Memory B cell (primary cell): ENCODE data around the gene HOXD3.

Experiments
- ATAC-seq: fragments of 150-1000 bp; cut with Tn5 transposase; 2 replicates; pipeline ENCODE4 v1.10.0; 2021; ENCODE audit warnings: low read depth, mild to moderate bottlenecking, moderate library complexity
- DNase-seq, 2 donors: peaks; one replicate each; pipeline ENCODE4 v3.0.0; 2022; ENCODE audit warnings: low spot score in 2 of 2
- H3K27ac Mint-ChIP-seq: one replicate; pipeline ENCODE4 v1.8.0; 2022; ENCODE audit warnings: mild to moderate bottlenecking, moderate library complexity, mixed read lengths
- H3K27me3 Mint-ChIP-seq: one replicate; pipeline ENCODE4 v1.8.0; 2022; ENCODE audit warnings: mixed read lengths
- H3K36me3 Mint-ChIP-seq: one replicate; pipeline ENCODE4 v1.8.0; 2022; ENCODE audit warnings: mild to moderate bottlenecking, mixed read lengths
- H3K4me1 Mint-ChIP-seq: one replicate; pipeline ENCODE4 v1.8.0; 2022; ENCODE audit warnings: mixed read lengths
- H3K4me3 Mint-ChIP-seq: one replicate; pipeline ENCODE4 v1.8.0; 2022; ENCODE audit warnings: mild to moderate bottlenecking, moderate library complexity, mixed read lengths
- H3K9me3 Mint-ChIP-seq: one replicate; pipeline ENCODE4 v1.8.0; 2022; ENCODE audit warnings: mixed read lengths

HOXD3 gene

GRCh38 chr2:176156807-176157498 lies at the start of gene HOXD3:
HOXD3 (plus strand) TSS chr2:176157307; CDS start chr2:176169115, 11,808 bp downstream.
- peaks cover 21% of the 10 kb centered on the region for H3K27me3 Mint-ChIP-seq
- ATAC-seq (no peak), DNase-seq (peak in 1 of 2 donors; percentile 7)
- peak within 1 kb of the TSS; percentile 48 for H3K4me3 Mint-ChIP-seq
- H3K27ac Mint-ChIP-seq: no peak within 1 kb of the TSS
- peaks cover 2% of the 10 kb centered on the region for H3K36me3 Mint-ChIP-seq
- H3K9me3 Mint-ChIP-seq: peaks cover 4% of the 10 kb centered on the region
- H3K4me1 Mint-ChIP-seq: peaks cover 5% of the 10 kb centered on the region

GRCh38 chr2:176107731-176108181 lies 49.4 kb upstream of the HOXD3 start:
- no peak overlapping the region for H3K27ac Mint-ChIP-seq

GRCh38 chr2:176109192-176109901 lies 47.8 kb upstream of the HOXD3 start:
- peaks cover 11% of the 10 kb centered on the region for H3K4me1 Mint-ChIP-seq
- H3K4me3 Mint-ChIP-seq: no peak overlapping the region
- peaks cover 4% of the 10 kb centered on the region for H3K36me3 Mint-ChIP-seq
- peaks cover 5% of the 10 kb centered on the region for H3K9me3 Mint-ChIP-seq
- DNase-seq (no peak), ATAC-seq (no peak)
- peaks cover 27% of the 10 kb centered on the region for H3K27me3 Mint-ChIP-seq
- H3K27ac Mint-ChIP-seq: peak overlapping the region; percentile 65

More at GRCh38 chr2:176107731-176108181, 49.4 kb upstream of the HOXD3 start:
- DNase-seq (no peak), ATAC-seq (no peak)
- peaks cover 27% of the 10 kb centered on the region for H3K27me3 Mint-ChIP-seq
- H3K4me1 Mint-ChIP-seq: peaks cover 11% of the 10 kb centered on the region
- H3K36me3 Mint-ChIP-seq: peaks cover 4% of the 10 kb centered on the region
- H3K9me3 Mint-ChIP-seq: peaks cover 5% of the 10 kb centered on the region
- H3K4me3 Mint-ChIP-seq: no peak overlapping the region

- peaks cover 4% of the 10 kb centered on the region for H3K36me3 Mint-ChIP-seq
- peaks cover 5% of the 10 kb centered on the region for H3K9me3 Mint-ChIP-seq
- H3K4me3 Mint-ChIP-seq: no peak overlapping the region
- peaks cover 25% of the 10 kb centered on the region for H3K27me3 Mint-ChIP-seq
- H3K27ac Mint-ChIP-seq: no peak overlapping the region
- ATAC-seq: no peak
- peaks cover 10% of the 10 kb centered on the region for H3K4me1 Mint-ChIP-seq
- no peak for DNase-seq
Measured at GRCh38 chr2:176109946-176110345, 47.2 kb upstream of the HOXD3 start.

- peaks cover 19% of the 10 kb centered on the region for H3K27me3 Mint-ChIP-seq
- no peak overlapping the region for H3K27ac Mint-ChIP-seq
- no peak for DNase-seq
- H3K9me3 Mint-ChIP-seq: peaks cover 5% of the 10 kb centered on the region
- peaks cover 4% of the 10 kb centered on the region for H3K36me3 Mint-ChIP-seq
- no peak overlapping the region for H3K4me3 Mint-ChIP-seq
- no peak for ATAC-seq
- H3K4me1 Mint-ChIP-seq: peaks cover 6% of the 10 kb centered on the region
Measured at GRCh38 chr2:176110415-176111308, 46.4 kb upstream of the HOXD3 start.

GRCh38 chr2:176111309-176111663 lies 45.8 kb upstream of the HOXD3 start:
- DNase-seq: no peak

GRCh38 chr2:176111846-176112374 lies 45.2 kb upstream of the HOXD3 start:
- no peaks in the 10 kb centered on the region for H3K36me3 Mint-ChIP-seq
- H3K27ac Mint-ChIP-seq: no peak overlapping the region
- H3K27me3 Mint-ChIP-seq: peaks cover 21% of the 10 kb centered on the region
- H3K4me1 Mint-ChIP-seq: peaks cover 2% of the 10 kb centered on the region
- no peak overlapping the region for H3K4me3 Mint-ChIP-seq
- DNase-seq: no peak
- ATAC-seq: no peak
- peaks cover 1% of the 10 kb centered on the region for H3K9me3 Mint-ChIP-seq

More at GRCh38 chr2:176111309-176111663, 45.8 kb upstream of the HOXD3 start:
- ATAC-seq: no peak
- H3K4me3 Mint-ChIP-seq: no peak overlapping the region
- H3K27me3 Mint-ChIP-seq: peaks cover 17% of the 10 kb centered on the region
- H3K4me1 Mint-ChIP-seq: peaks cover 3% of the 10 kb centered on the region
- H3K36me3 Mint-ChIP-seq: peaks cover 1% of the 10 kb centered on the region
- peaks cover 2% of the 10 kb centered on the region for H3K9me3 Mint-ChIP-seq
- H3K27ac Mint-ChIP-seq: no peak overlapping the region

GRCh38 chr2:176112375-176113302 lies 44.5 kb upstream of the HOXD3 start:
- peaks cover 24% of the 10 kb centered on the region for H3K27me3 Mint-ChIP-seq
- H3K27ac Mint-ChIP-seq: no peak overlapping the region
- peaks cover 2% of the 10 kb centered on the region for H3K4me1 Mint-ChIP-seq

GRCh38 chr2:176114120-176114929 lies 42.8 kb upstream of the HOXD3 start:
- ATAC-seq (no peak), DNase-seq (no peak)
- Mint-ChIP-seq H3K27ac (no peak overlapping the region), H3K36me3 (no peaks in the 10 kb centered on the region), H3K27me3 (peaks cover 32% of the 10 kb centered on the region), H3K4me1 (peaks cover 6% of the 10 kb centered on the region), H3K9me3 (peaks cover 1% of the 10 kb centered on the region), H3K4me3 (no peak overlapping the region)

More at GRCh38 chr2:176112375-176113302, 44.5 kb upstream of the HOXD3 start:
- Mint-ChIP-seq H3K4me3 (no peak overlapping the region), H3K36me3 (no peaks in the 10 kb centered on the region), H3K9me3 (peaks cover 1% of the 10 kb centered on the region)
- DNase-seq (no peak), ATAC-seq (no peak)

- Mint-ChIP-seq H3K27ac (no peak overlapping the region), H3K36me3 (no peaks in the 10 kb centered on the region), H3K9me3 (no peaks in the 10 kb centered on the region), H3K4me3 (no peak overlapping the region), H3K4me1 (peaks cover 6% of the 10 kb centered on the region), H3K27me3 (peaks cover 33% of the 10 kb centered on the region)
- no peak for ATAC-seq
- DNase-seq: no peak
Measured at GRCh38 chr2:176114930-176115625, 42.0 kb upstream of the HOXD3 start.

- H3K4me1 Mint-ChIP-seq: peaks cover 5% of the 10 kb centered on the region
- H3K9me3 Mint-ChIP-seq: no peaks in the 10 kb centered on the region
- H3K27ac Mint-ChIP-seq: no peak within 1 kb of the TSS
- no peak within 1 kb of the TSS for H3K4me3 Mint-ChIP-seq
- no peak for ATAC-seq
- no peak for DNase-seq
- peaks cover 37% of the 10 kb centered on the region for H3K27me3 Mint-ChIP-seq
- no peaks in the 10 kb centered on the region for H3K36me3 Mint-ChIP-seq
Measured at GRCh38 chr2:176115883-176116813, 41.0 kb upstream of the HOXD3 start, which contains the start of gene HOXD10. HOXD10 (plus strand) TSS chr2:176116778; CDS start chr2:176116834, 56 bp downstream.
